ENCODE results near the gene SAT1. TPM values are rescaled to one million over a fixed set of nuclear protein-coding genes. Genes with fewer than 3 reads are reported as not detected.
"Not testable (repeated sequence)": the region's sequence is repeated elsewhere in the genome, so short reads cannot be mapped to it uniquely, and the experiment has no call there.

Gene SAT1
- total and polyA plus RNA-seq, 4 donors, result 606 to 2,339 (median 1,213) TPM

GRCh38 chrX:23742174-23742696 lies 40.7 kb upstream of the SAT1 start:
- Histone ChIP-seq H3K27ac (ENCODE audit: low read depth in 1 of 2, low read length in 1 of 2) (peak overlapping the region; percentile 96 to 99), H3K27me3 (ENCODE audit: control insufficient read depth in 3 of 3, insufficient read depth in 3 of 3, low read length in 2 of 3) (peaks cover 0 to 4% (median 0%) of the 10 kb centered on the region in 3 donors), H3K9me3 (ENCODE audit: control insufficient read depth in 4 of 4, insufficient read depth in 3 of 4, low read length in 3 of 4) (peaks cover 0 to 2% (median 0%) of the 10 kb centered on the region in 4 donors), H3K36me3 (ENCODE audit: control insufficient read depth in 4 of 4, insufficient read depth in 4 of 4, low read length in 4 of 4) (peaks cover 0 to 1% (median 0%) of the 10 kb centered on the region in 4 donors), H3K4me3 (peak overlapping the region; percentile 77), H3K4me1 (ENCODE audit: control insufficient read depth in 5 of 5, insufficient read depth in 5 of 5, low read length in 5 of 5) (peaks cover 0 to 9% (median 2%) of the 10 kb centered on the region in 5 donors), H3K9ac (ENCODE audit: insufficient read depth in 1 of 2, low read length in 2 of 2) (peak overlapping the region; percentile 61 to 74)
- DNase-seq (peak; percentile 43 to 69 (median 66)), ATAC-seq (ENCODE audit: insufficient read depth, low FRiP score) (peak; percentile 17)
- WGBS, 2 donors, result 10 to 24% methylated on average over 6 of the region's 6 CpGs
- no peak for TF ChIP-seq CTCF (IDR thresholded peaks at IDR 0.05; ENCODE audit: control extremely low read depth, extremely low read depth)

GRCh38 chrX:23742697-23743622 lies 40.0 kb upstream of the SAT1 start, which contains the start of gene ACOT9:
ACOT9 (minus strand) TSS chrX:23743276; CDS start chrX:23743144, 132 bp downstream.
- H3K4me3 ChIP-seq, result peak within 1 kb of the TSS; percentile 77
- TF ChIP-seq CTCF (IDR thresholded peaks at IDR 0.05; ENCODE audit: control extremely low read depth, extremely low read depth), result no peak
- H3K27ac ChIP-seq (ENCODE audit: low read depth in 1 of 2, low read length in 1 of 2), result peak within 1 kb of the TSS; percentile 96 to 99
- H3K9ac ChIP-seq (ENCODE audit: insufficient read depth in 1 of 2, low read length in 2 of 2), result peak within 1 kb of the TSS; percentile 61 to 74
- 0 to 32% methylated on average over 22 to 73 of the region's 73 CpGs for WGBS, 2 donors
- peaks cover 0 to 4% (median 0%) of the 10 kb centered on the region in 3 donors for H3K27me3 ChIP-seq (ENCODE audit: control insufficient read depth in 3 of 3, insufficient read depth in 3 of 3, low read length in 2 of 3)
- H3K9me3 ChIP-seq (ENCODE audit: control insufficient read depth in 4 of 4, insufficient read depth in 3 of 4, low read length in 3 of 4), result peaks cover 0 to 2% (median 0%) of the 10 kb centered on the region in 4 donors
- DNase-seq (peak; percentile 94 to 95 (median 94)), ATAC-seq (ENCODE audit: insufficient read depth, low FRiP score) (peak; percentile 95)
- peaks cover 0 to 1% (median 0%) of the 10 kb centered on the region in 4 donors for H3K36me3 ChIP-seq (ENCODE audit: control insufficient read depth in 4 of 4, insufficient read depth in 4 of 4, low read length in 4 of 4)
- peaks cover 0 to 9% (median 2%) of the 10 kb centered on the region in 5 donors for H3K4me1 ChIP-seq (ENCODE audit: control insufficient read depth in 5 of 5, insufficient read depth in 5 of 5, low read length in 5 of 5)

- not testable (repeated sequence) for H3K27me3 ChIP-seq (ENCODE audit: control insufficient read depth in 3 of 3, insufficient read depth in 3 of 3, low read length in 2 of 3); H3K4me3 ChIP-seq; H3K4me1 ChIP-seq (ENCODE audit: control insufficient read depth in 5 of 5, insufficient read depth in 5 of 5, low read length in 5 of 5); ATAC-seq (ENCODE audit: insufficient read depth, low FRiP score); DNase-seq; H3K9me3 ChIP-seq (ENCODE audit: control insufficient read depth in 4 of 4, insufficient read depth in 3 of 4, low read length in 3 of 4); H3K36me3 ChIP-seq (ENCODE audit: control insufficient read depth in 4 of 4, insufficient read depth in 4 of 4, low read length in 4 of 4)
- WGBS, 2 donors, result 62 to 69% methylated on average over 14 of the region's 14 CpGs
- peak overlapping the region; percentile 78 to 99 for H3K27ac ChIP-seq (ENCODE audit: low read depth in 1 of 2, low read length in 1 of 2)
- H3K9ac ChIP-seq (ENCODE audit: insufficient read depth in 1 of 2, low read length in 2 of 2), result peak overlapping the region in 1 of 2 donors; percentile 37
Measured at GRCh38 chrX:23743623-23743971, 39.4 kb upstream of the SAT1 start.

- Histone ChIP-seq H3K9me3 (ENCODE audit: control insufficient read depth in 4 of 4, insufficient read depth in 3 of 4, low read length in 3 of 4) (peaks cover 0 to 2% (median 0%) of the 10 kb centered on the region in 4 donors), H3K36me3 (ENCODE audit: control insufficient read depth in 4 of 4, insufficient read depth in 4 of 4, low read length in 4 of 4) (peaks cover 0 to 1% (median 0%) of the 10 kb centered on the region in 4 donors), H3K4me3 (no peak overlapping the region), H3K27ac (ENCODE audit: low read depth in 1 of 2, low read length in 1 of 2) (no peak overlapping the region), H3K9ac (ENCODE audit: insufficient read depth in 1 of 2, low read length in 2 of 2) (no peak overlapping the region), H3K27me3 (ENCODE audit: control insufficient read depth in 3 of 3, insufficient read depth in 3 of 3, low read length in 2 of 3) (peaks cover 0 to 4% (median 0%) of the 10 kb centered on the region in 3 donors), H3K4me1 (ENCODE audit: control insufficient read depth in 5 of 5, insufficient read depth in 5 of 5, low read length in 5 of 5) (peaks cover 0 to 6% (median 2%) of the 10 kb centered on the region in 5 donors)
- no peak for TF ChIP-seq CTCF (IDR thresholded peaks at IDR 0.05; ENCODE audit: control extremely low read depth, extremely low read depth)
- 40 to 44% methylated on average over 3 of the region's 3 CpGs for WGBS, 2 donors
- ATAC-seq (ENCODE audit: insufficient read depth, low FRiP score) (no peak), DNase-seq (no peak)
Measured at GRCh38 chrX:23745786-23746185, 37.2 kb upstream of the SAT1 start.
